Panc1 (cell line): Measurements from ENCODE around the gene BIRC7. TPM values are rescaled to one million over a fixed set of nuclear protein-coding genes. Genes with fewer than 3 reads are reported as not detected.

Source experiments
- ATAC-seq: fragments of 200-7000 bp; cut with Tn5 transposase; 2 replicates; pipeline ENCODE4 v1.9.1; 2020; ENCODE audit warnings: mild to moderate bottlenecking, moderate library complexity
- BruUV-seq: library from RNA; stranded (reverse); fragments of 400-500 nt; replicated peaks from 2 replicates; lab custom pipeline; 2021; lab: Mats Ljungman, UMichigan
- CTCF ChIA-PET: fragments of 300-600 bp; sonication (Branson Sonifier 250); formaldehyde crosslinking; loops from one replicate; lab custom pipeline; 2022; ENCODE audit warnings: antibody characterized with exemption; lab: Charles Lee
- POLR2A ChIA-PET: fragments of 300-600 bp; sonication (Branson Sonifier 250); formaldehyde crosslinking; loops from one replicate; lab custom pipeline; 2022; ENCODE audit warnings: antibody characterized with exemption; lab: Charles Lee
- DNase-seq: peaks from one replicate; pipeline ENCODE4 v3.0.0-alpha.2; 2010; ENCODE audit warnings: low read depth, low spot score
- H3K27ac ChIP-seq: 2 replicates; pipeline ENCODE4 v1.5.1; 2011; ENCODE audit warnings: mild to moderate bottlenecking, low read length, inconsistent platforms
- H3K27me3 ChIP-seq: fragments of 200-500 bp; sonication (Bioruptor generic); 2 replicates; pipeline ENCODE4 v1.6.0; 2014; ENCODE audit warnings: low read length, inconsistent platforms; ENCODE audit not compliant: control insufficient read depth, insufficient read depth
- H3K36me3 ChIP-seq: fragments of 200-500 bp; sonication (Bioruptor generic); 2 replicates; pipeline ENCODE4 v1.5.1; 2014; ENCODE audit warnings: inconsistent platforms, mild to moderate bottlenecking, low read length, moderate library complexity; ENCODE audit not compliant: control insufficient read depth, insufficient read depth
- H3K4me1 ChIP-seq: 2 replicates; pipeline ENCODE4 v1.5.1; 2011; ENCODE audit warnings: inconsistent platforms, mild to moderate bottlenecking, low read length, moderate library complexity; ENCODE audit not compliant: control insufficient read depth, insufficient read depth
- H3K4me3 ChIP-seq, 2 experiments: 2 replicates each; pipeline ENCODE4 v1.5.1; 2011 to 2012; ENCODE audit warnings: low read depth in 2 of 2, low read length in 2 of 2, mild to moderate bottlenecking in 2 of 2, inconsistent platforms in 1 of 2, moderate library complexity in 1 of 2
- H3K9me3 ChIP-seq: fragments of 200-500 bp; sonication (Bioruptor generic); 2 replicates; pipeline ENCODE4 v1.5.1; 2014; ENCODE audit warnings: low read depth, mild to moderate bottlenecking, inconsistent platforms, low read length, moderate library complexity; ENCODE audit not compliant: control insufficient read depth, insufficient read depth
- CTCF ChIP-seq: fragments of 450-650 bp; IDR thresholded peaks from 2 replicates; pipeline ENCODE4 v1.5.1; 2017; ENCODE audit warnings: mild to moderate bottlenecking
- POLR2AphosphoS5 ChIP-seq: IDR thresholded peaks from 2 replicates; pipeline ENCODE4 v1.6.1; 2012; ENCODE audit warnings: mild to moderate bottlenecking, low read depth, low read length, moderate library complexity
- REST ChIP-seq, 2 experiments: IDR thresholded peaks; 2 replicates each; pipeline ENCODE4 v1.6.1; 2011 to 2012; ENCODE audit warnings: low read depth in 2 of 2, control low read depth in 1 of 2, low read length in 1 of 2, mild to moderate bottlenecking in 1 of 2, moderate library complexity in 1 of 2; ENCODE audit not compliant: insufficient read depth in 1 of 2
- SIN3A ChIP-seq: IDR thresholded peaks from 2 replicates; pipeline ENCODE4 v1.6.1; 2012; ENCODE audit warnings: low read depth, mild to moderate bottlenecking, low read length, moderate library complexity, borderline replicate concordance; ENCODE audit not compliant: insufficient read depth
- TCF7L2 ChIP-seq: IDR thresholded peaks from 2 replicates; pipeline ENCODE4 v1.6.1; 2011; ENCODE audit warnings: mild to moderate bottlenecking, low read depth, low read length, inconsistent platforms
- in situ Hi-C: cut with HindIII; loops from 2 replicates; pipeline ENCODE4 v1.10.0; 2016; ENCODE audit warnings: low sequenced_read_pairs, low pct_unique_long_range_greater_than_20kb
- intact Hi-C: fragments of 100-400 bp; cut with micrococcal nuclease; formaldehyde crosslinking; loops from one replicate; pipeline ENCODE4 v1.10.0; 2022; ENCODE audit not compliant: unreplicated experiment
- total RNA-seq: library from RNA; stranded (reverse); gene quantifications from one replicate; pipeline ENCODE4 v1.2.1, GENCODE V29; 2021; ENCODE audit not compliant: unreplicated experiment

The BIRC7 gene
- total RNA-seq, 1 experiment from 2014 or later = 9.0 TPM

GRCh38 chr20:63285636-63286615 lies 50.2 kb downstream of the BIRC7 start:
- no TSS peak for BruUV-seq
- ATAC-seq = no peak
- Histone ChIP-seq H3K36me3 (no peaks in the 10 kb centered on the region), H3K27me3 (no peaks in the 10 kb centered on the region), H3K4me1 (peaks cover 11% of the 10 kb centered on the region), H3K4me3 (no peak overlapping the region), H3K9me3 (no peaks in the 10 kb centered on the region), H3K27ac (no peak overlapping the region)
- TF ChIP-seq REST (IDR thresholded peaks at IDR 0.05; ENCODE audit: insufficient read depth in 1 of 2, low read depth in 2 of 2, low read length in 1 of 2) = no peak
- TF ChIP-seq POLR2AphosphoS5 = no peak
- no peak for TF ChIP-seq TCF7L2
- TF ChIP-seq SIN3A = no peak
- TF ChIP-seq CTCF = no peak
- intact Hi-C loops = no loop called here
- DNase-seq = no peak
- in situ Hi-C loops = loop anchor here (25.0 kb wide), 1 partner anchor 101 kb away; no protein-coding TSS in a partner anchor
- ChIA-PET CTCF (no interaction called here), POLR2A (no interaction called here)

GRCh38 chr20:63286781-63287696 lies 51.3 kb downstream of the BIRC7 start:
- Histone ChIP-seq H3K4me1 (peaks cover 13% of the 10 kb centered on the region), H3K4me3 (no peak overlapping the region), H3K27me3 (no peaks in the 10 kb centered on the region), H3K36me3 (no peaks in the 10 kb centered on the region), H3K27ac (no peak overlapping the region), H3K9me3 (no peaks in the 10 kb centered on the region)
- POLR2A ChIA-PET = no interaction called here
- intact Hi-C loops = no loop called here
- CTCF ChIA-PET = no interaction called here
- no peak for TF ChIP-seq POLR2AphosphoS5
- no peak for TF ChIP-seq SIN3A
- TF ChIP-seq TCF7L2 = no peak
- in situ Hi-C loops = loop anchor here (25.0 kb wide), 1 partner anchor 100 kb away; no protein-coding TSS in a partner anchor
- ATAC-seq (no peak), DNase-seq (no peak)
- no TSS peak for BruUV-seq
